Fibroblast of lung (primary cell): ENCODE data around the gene CAPN10. TPM values are rescaled to one million over a fixed set of nuclear protein-coding genes. Genes with fewer than 3 reads are reported as not detected.

ENCODE experiments used
- DNase-seq, 2 donors: peaks; one replicate each; pipeline versions ENCODE4 v3.0.0 to v3.0.0-alpha.2; 2010; ENCODE audit warnings: low read depth in 2 of 2
- H2AFZ ChIP-seq: 2 replicates; pipeline ENCODE4 v1.5.1; 2012; ENCODE audit warnings: low read length, control low read depth, inconsistent platforms
- H3K27ac ChIP-seq: 2 replicates; pipeline ENCODE4 v1.5.1; 2011; ENCODE audit warnings: low read length, control low read depth; ENCODE audit not compliant: insufficient read depth
- H3K27me3 ChIP-seq: 2 replicates; pipeline ENCODE4 v1.5.1; 2011; ENCODE audit warnings: mild to moderate bottlenecking, low read length; ENCODE audit not compliant: control insufficient read depth, insufficient read depth
- H3K36me3 ChIP-seq: 2 replicates; pipeline ENCODE4 v1.5.1; 2011; ENCODE audit warnings: low read length; ENCODE audit not compliant: control insufficient read depth, insufficient read depth
- H3K4me1 ChIP-seq: 2 replicates; pipeline ENCODE4 v1.5.1; 2011; ENCODE audit warnings: low read length; ENCODE audit not compliant: control insufficient read depth, insufficient read depth; ENCODE audit errors: extremely low read depth
- H3K4me2 ChIP-seq: 2 replicates; pipeline ENCODE4 v1.5.1; 2011; ENCODE audit warnings: low read length, control low read depth; ENCODE audit not compliant: insufficient read depth; ENCODE audit errors: extremely low read depth
- H3K4me3 ChIP-seq, 4 experiments: fragments of 200-600 bp in 1 of 4; sonication (generic) in 1 of 4; replicated peaks in 1 of 4; 2 replicates each; pipeline ENCODE4 v1.5.1; 2011 to 2016; ENCODE audit warnings: low read length in 4 of 4, low read depth in 3 of 4, mild to moderate bottlenecking in 3 of 4, control low read depth in 2 of 4, inconsistent platforms in 1 of 4, mixed read lengths in 1 of 4; ENCODE audit not compliant: insufficient read depth in 1 of 4; ENCODE audit errors: control extremely low read depth in 1 of 4
- H3K79me2 ChIP-seq: 2 replicates; pipeline ENCODE4 v1.5.1; 2012; ENCODE audit warnings: mild to moderate bottlenecking, low read length, inconsistent platforms; ENCODE audit not compliant: control insufficient read depth, insufficient read depth
- H3K9ac ChIP-seq: 2 replicates; pipeline ENCODE4 v1.5.1; 2011; ENCODE audit warnings: mild to moderate bottlenecking, low read length, control low read depth; ENCODE audit not compliant: insufficient read depth
- H3K9me3 ChIP-seq: 2 replicates; pipeline ENCODE4 v1.5.1; 2012; ENCODE audit warnings: low read depth, low read length; ENCODE audit not compliant: control insufficient read depth, insufficient read depth
- H4K20me1 ChIP-seq: 2 replicates; pipeline ENCODE4 v1.5.1; 2011; ENCODE audit warnings: low read length; ENCODE audit not compliant: control insufficient read depth, insufficient read depth; ENCODE audit errors: extremely low read depth
- EZH2 ChIP-seq: IDR thresholded peaks from 2 replicates; pipeline ENCODE4 v1.5.1; 2012; ENCODE audit warnings: low read length, control low read depth, mild to moderate bottlenecking; ENCODE audit errors: missing control alignments
- polyA plus RNA-seq, 2 donors: library from polyadenylated mRNA; depleted of rRNA in 1 of 2; stranded (reverse) in 1 of 2; unstranded in 1 of 2; fragments of >200 nt; gene quantifications; 2 replicates each; pipeline ENCODE4 v1.2.1, GENCODE V29; 2011 to 2012; ENCODE audit warnings: missing spikeins in 1 of 2
- total RNA-seq: library from RNA; depleted of rRNA; stranded (reverse); fragments of >200 nt; gene quantifications from 2 replicates; pipeline ENCODE4 v1.2.1, GENCODE V29; 2014
- TF ChIP-seq, protein P1 (sequence below), 2 donors: IDR thresholded peaks in 1 of 2; conservative IDR thresholded peaks in 1 of 2; 1 replicate in 1 of 2; 2 replicates in 1 of 2; pipeline ENCODE4 v1.5.1; 2011 to 2012; ENCODE audit warnings: low read length in 2 of 2, control low read depth in 1 of 2, inconsistent platforms in 1 of 2, low read depth in 1 of 2, mild to moderate bottlenecking in 1 of 2

Gene CAPN10
- total and polyA plus RNA-seq, 2 donors (not counting 1 experiment from before 2014, with no cell fraction given): 3.6 to 23.0 TPM

GRCh38 chr2:240558236-240558761 lies 28.2 kb upstream of the CAPN10 start:
- Histone ChIP-seq H3K9me3 (no peaks in the 10 kb centered on the region), H3K4me2 (peak overlapping the region; percentile 81), H3K4me1 (peaks cover 5% of the 10 kb centered on the region), H3K36me3 (no peaks in the 10 kb centered on the region), H3K4me3 (peak overlapping the region in 2 of 4 experiments; percentile 27 to 53), H4K20me1 (no peaks in the 10 kb centered on the region), H3K27me3 (no peaks in the 10 kb centered on the region), H3K79me2 (peaks cover 6% of the 10 kb centered on the region), H3K27ac (no peak overlapping the region), H3K9ac (no peak overlapping the region), H2AFZ (no peak overlapping the region)
- TF ChIP-seq, protein P1, sequence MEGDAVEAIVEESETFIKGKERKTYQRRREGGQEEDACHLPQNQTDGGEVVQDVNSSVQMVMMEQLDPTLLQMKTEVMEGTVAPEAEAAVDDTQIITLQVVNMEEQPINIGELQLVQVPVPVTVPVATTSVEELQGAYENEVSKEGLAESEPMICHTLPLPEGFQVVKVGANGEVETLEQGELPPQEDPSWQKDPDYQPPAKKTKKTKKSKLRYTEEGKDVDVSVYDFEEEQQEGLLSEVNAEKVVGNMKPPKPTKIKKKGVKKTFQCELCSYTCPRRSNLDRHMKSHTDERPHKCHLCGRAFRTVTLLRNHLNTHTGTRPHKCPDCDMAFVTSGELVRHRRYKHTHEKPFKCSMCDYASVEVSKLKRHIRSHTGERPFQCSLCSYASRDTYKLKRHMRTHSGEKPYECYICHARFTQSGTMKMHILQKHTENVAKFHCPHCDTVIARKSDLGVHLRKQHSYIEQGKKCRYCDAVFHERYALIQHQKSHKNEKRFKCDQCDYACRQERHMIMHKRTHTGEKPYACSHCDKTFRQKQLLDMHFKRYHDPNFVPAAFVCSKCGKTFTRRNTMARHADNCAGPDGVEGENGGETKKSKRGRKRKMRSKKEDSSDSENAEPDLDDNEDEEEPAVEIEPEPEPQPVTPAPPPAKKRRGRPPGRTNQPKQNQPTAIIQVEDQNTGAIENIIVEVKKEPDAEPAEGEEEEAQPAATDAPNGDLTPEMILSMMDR (conservative IDR thresholded peaks at IDR 0.05 in 1 of 2, IDR thresholded peaks at IDR 0.05 in 1 of 2; ENCODE audit: low read depth in 1 of 2, low read length in 2 of 2): no peak
- TF ChIP-seq EZH2: no peak
- DNase-seq: no peak

DNA sequence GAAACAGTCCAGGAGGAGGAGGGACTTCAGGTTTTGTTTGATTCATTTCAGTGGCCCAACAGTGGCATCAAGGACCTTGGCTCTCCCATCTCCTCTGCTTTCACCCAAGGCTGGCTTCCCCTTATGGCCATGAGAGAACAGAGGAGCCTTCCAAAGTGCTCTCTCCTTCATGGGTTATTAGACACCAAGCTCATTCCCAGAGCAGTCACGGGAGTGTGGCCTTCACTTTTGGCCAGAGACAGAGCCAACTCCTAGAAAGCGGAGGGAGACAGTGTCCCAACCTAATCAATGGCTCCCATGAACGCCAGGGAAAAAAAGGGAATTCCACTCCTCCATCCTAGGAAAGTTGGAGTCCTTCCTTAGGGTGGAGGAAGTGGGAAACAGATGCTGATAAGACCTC lies 27.2 kb upstream of the CAPN10 start:
- no peaks in the 10 kb centered on the region for H3K9me3 ChIP-seq
- TF ChIP-seq, protein P1 (conservative IDR thresholded peaks at IDR 0.05 in 1 of 2, IDR thresholded peaks at IDR 0.05 in 1 of 2; ENCODE audit: low read depth in 1 of 2, low read length in 2 of 2): no peak
- TF ChIP-seq EZH2: no peak

DNA sequence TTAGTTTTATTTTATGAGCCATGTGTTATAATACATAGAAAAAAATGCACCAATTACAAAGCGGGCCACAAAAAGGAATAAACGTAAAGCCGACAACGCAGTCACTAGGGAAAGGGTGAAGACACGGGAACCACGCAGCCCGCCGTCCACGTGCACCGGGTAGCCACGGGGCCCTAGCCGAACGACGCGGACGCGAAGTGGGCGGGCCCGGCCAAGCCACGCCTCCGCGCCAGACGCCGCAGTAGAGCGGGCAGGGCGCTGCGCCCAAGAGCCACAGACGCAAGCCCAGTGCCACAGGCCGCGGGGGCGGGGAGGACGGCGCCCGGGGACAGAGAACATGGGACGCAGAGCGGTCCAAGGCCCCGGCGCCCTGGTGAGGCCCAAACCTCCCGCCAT lies 26.5 kb upstream of the CAPN10 start, which contains the start of gene DUSP28:
TSS of gene DUSP28 (plus strand) at position 274 of the 396 bp plus-strand sequence. CDS start 328 bp downstream, outside the sequence.
- Histone ChIP-seq H3K9me3 (no peaks in the 10 kb centered on the region), H3K36me3 (no peaks in the 10 kb centered on the region), H2AFZ (peak within 1 kb of the TSS; percentile 52), H3K9ac (peak within 1 kb of the TSS; percentile 86), H3K27ac (peak within 1 kb of the TSS; percentile 87), H4K20me1 (no peaks in the 10 kb centered on the region), H3K79me2 (peaks cover 6% of the 10 kb centered on the region), H3K4me1 (peaks cover 5% of the 10 kb centered on the region), H3K27me3 (no peaks in the 10 kb centered on the region), H3K4me2 (peak within 1 kb of the TSS; percentile 96), H3K4me3 (peak within 1 kb of the TSS; percentile 59 to 81 (median 72))
- TF ChIP-seq, protein P1 (conservative IDR thresholded peaks at IDR 0.05 in 1 of 2, IDR thresholded peaks at IDR 0.05 in 1 of 2; ENCODE audit: low read depth in 1 of 2, low read length in 2 of 2): no peak
- no peak for TF ChIP-seq EZH2
- peak; percentile 83 to 85 for DNase-seq

More for the DNA sequence above, 27.2 kb upstream of the CAPN10 start:
- Histone ChIP-seq H4K20me1 (no peaks in the 10 kb centered on the region), H3K36me3 (no peaks in the 10 kb centered on the region), H3K27ac (no peak overlapping the region), H3K4me1 (peaks cover 5% of the 10 kb centered on the region), H3K4me3 (peak overlapping the region in 1 of 4 experiments; percentile 81), H3K27me3 (no peaks in the 10 kb centered on the region), H3K9ac (no peak overlapping the region), H3K4me2 (peak overlapping the region; percentile 70), H3K79me2 (peaks cover 6% of the 10 kb centered on the region), H2AFZ (no peak overlapping the region)
- no peak for DNase-seq
